A549 (cell line): ENCODE data around the gene ZC2HC1B.

Experiments
- CEBPB ChIP-seq, 2 experiments: fragments of >200 bp in 1 of 2; sonication (Bioruptor Twin) in 1 of 2; formaldehyde crosslinking in 1 of 2; IDR thresholded peaks; 2 replicates each; pipeline ENCODE4 v1.6.1; 2012 to 2016
- RAD21 ChIP-seq, 2 experiments: fragments of >200 bp in 1 of 2; sonication (Bioruptor Twin) in 1 of 2; formaldehyde crosslinking in 1 of 2; IDR thresholded peaks in 1 of 2; conservative IDR thresholded peaks in 1 of 2; 2 replicates in 1 of 2; 3 replicates in 1 of 2; pipeline ENCODE4 v1.6.1; 2012 to 2018; ENCODE audit warnings: inconsistent platforms in 1 of 2
- TF ChIP-seq, protein P1 (sequence below): fragments of >200 bp; sonication (Bioruptor Twin); formaldehyde crosslinking; IDR thresholded peaks from 3 replicates; pipeline ENCODE4 v1.5.1; 2016

- TF ChIP-seq, protein P1, sequence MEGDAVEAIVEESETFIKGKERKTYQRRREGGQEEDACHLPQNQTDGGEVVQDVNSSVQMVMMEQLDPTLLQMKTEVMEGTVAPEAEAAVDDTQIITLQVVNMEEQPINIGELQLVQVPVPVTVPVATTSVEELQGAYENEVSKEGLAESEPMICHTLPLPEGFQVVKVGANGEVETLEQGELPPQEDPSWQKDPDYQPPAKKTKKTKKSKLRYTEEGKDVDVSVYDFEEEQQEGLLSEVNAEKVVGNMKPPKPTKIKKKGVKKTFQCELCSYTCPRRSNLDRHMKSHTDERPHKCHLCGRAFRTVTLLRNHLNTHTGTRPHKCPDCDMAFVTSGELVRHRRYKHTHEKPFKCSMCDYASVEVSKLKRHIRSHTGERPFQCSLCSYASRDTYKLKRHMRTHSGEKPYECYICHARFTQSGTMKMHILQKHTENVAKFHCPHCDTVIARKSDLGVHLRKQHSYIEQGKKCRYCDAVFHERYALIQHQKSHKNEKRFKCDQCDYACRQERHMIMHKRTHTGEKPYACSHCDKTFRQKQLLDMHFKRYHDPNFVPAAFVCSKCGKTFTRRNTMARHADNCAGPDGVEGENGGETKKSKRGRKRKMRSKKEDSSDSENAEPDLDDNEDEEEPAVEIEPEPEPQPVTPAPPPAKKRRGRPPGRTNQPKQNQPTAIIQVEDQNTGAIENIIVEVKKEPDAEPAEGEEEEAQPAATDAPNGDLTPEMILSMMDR: no peak
- TF ChIP-seq RAD21 (conservative IDR thresholded peaks at IDR 0.05 in 1 of 2, IDR thresholded peaks at IDR 0.05 in 1 of 2) (no peak), CEBPB (IDR thresholded peaks at IDR 0.05) (no peak)
These were observed 116.6 kb downstream of the ZC2HC1B start for GRCh38 chr6:143980921-143981320.
